GM19043 (cell line): Measurements from ENCODE around the gene RAF1.
"Not testable (repeated sequence)": the region's sequence is repeated elsewhere in the genome, so short reads cannot be mapped to it uniquely, and the experiment has no call there.

Experiments used
- ATAC-seq: cut with Tn5 transposase; IDR thresholded peaks from one replicate; pipeline ENCODE4 v1.9.1; 2021; ENCODE audit warnings: low read depth; ENCODE audit not compliant: unreplicated experiment

RAF1 gene

GRCh38 chr3:12663936-12664908, at the start of gene RAF1:
Gene RAF1 (minus strand): TSS chr3:12664117. CDS start chr3:12618721, 45,396 bp downstream.
- peak; percentile 86 for ATAC-seq

DNA sequence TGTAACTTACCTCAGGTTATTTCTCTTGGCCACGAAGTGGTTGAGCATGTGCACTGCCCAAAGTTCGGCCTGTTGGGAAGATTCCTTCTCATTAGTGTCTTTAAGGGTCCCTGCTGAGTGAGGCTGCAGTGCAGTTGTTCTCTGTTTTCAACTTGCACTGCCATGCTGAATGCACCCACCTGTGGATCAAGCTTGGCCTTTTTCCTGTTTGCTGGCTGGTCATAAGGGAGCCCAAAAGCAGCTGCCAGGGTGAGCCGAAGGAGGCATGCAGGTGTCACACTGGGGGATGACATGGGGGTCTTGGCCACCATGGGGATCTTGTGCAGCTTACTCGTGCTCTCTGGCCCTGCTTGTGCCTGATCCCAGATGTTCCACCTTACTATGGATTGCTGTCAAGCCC, 46.1 kb upstream of the RAF1 start:
- no peak for ATAC-seq

DNA sequence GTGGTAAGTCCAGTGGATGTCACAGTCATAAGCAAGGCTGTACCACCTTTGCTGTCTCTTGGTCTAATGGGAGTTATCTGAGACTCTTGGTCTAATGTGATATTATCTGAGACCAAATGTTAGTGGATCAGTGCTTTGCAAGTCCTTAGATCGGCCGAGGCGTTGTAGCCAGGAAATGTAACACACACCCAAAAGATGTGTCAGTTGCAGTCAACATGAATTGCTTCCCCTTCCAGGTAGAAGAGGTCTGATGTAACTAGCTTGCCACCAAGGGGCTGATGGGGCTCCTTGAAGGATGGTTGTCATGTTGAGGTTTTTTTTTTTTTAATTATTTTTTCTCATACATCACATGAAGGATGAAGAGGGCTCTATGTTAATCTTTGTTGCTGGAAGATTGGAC, 45.4 kb upstream of the RAF1 start:
- no peak for ATAC-seq

DNA sequence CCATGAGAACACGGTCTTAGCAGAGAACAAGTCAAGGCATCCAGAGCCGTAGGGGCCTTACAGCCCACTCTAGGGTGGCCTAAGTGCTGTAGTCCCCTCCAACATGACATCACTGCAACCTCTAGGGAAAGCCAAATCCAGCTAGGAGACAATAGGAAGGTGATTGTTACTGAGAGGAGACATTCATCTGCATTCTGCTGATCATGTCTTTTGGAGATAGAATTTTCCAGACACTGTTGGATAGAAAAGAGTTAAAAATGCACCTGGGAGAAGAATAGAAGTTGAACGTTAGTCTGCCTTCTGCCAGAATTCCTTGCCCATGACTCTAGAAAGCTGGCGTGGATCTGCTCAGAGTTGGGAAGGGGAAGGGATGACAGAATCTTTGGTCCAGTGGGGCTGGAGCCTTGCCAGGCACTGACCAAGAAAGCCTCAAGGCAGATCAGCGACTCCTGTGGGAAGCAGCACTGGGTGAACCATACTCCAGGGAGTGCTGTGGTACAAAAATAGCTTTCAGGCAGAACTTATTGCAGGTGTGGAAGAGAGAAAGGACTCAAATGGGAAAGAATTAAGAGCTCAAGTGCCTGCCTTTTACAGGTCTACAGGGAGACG, 44.8 kb upstream of the RAF1 start:
- no peak for ATAC-seq

DNA sequence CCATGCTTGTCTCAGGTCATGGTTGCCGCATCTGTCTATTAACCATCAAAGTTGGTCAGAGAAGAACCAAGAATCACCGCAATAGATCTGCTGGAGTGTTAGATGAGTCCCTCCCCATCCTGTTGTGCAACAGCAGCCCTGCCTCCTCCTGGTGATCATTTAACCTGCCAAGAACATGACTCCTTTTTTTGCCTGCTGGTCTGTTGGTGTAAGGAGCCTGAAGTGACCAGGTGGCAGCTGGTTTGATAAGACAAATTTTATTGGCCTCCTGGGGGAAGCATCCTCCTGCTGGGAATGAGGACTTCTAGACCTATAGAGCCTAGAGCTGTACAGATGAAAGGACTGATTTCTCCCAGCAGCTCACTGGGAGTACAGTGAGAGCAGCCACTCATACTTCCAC, 43.5 kb upstream of the RAF1 start:
- ATAC-seq, result no peak

GRCh38 chr3:12706504-12707253, 42.8 kb upstream of the RAF1 start:
- ATAC-seq, result peak; percentile 83

GRCh38 chr3:12705981-12706380, 42.1 kb upstream of the RAF1 start:
- ATAC-seq, result no peak

DNA sequence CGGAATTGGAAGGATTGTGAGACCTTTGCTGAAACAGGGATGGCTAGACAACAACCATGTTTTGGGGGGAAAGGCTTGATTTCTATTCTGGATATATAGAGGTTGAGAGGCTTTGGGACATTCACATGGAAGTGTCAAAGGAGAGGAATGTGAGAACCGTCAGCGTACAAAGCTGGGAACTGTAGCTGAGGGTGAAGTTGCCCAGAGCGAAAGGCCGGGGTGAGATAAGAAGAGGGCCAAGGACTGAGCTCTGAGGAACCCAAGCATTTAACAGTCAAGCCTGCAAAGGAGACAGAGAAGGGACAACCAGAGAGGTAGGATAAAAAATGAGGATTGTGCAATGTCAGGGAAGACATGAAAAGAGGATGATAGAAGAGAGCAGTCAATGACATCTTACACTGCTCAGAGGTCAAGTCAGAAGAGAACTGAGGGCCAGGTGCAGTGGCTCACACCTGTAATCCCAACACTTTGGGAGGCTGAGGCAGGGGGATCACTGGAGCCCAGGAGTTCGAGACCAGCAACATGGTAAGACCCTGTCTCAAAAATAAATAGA, 41.5 kb upstream of the RAF1 start:
- no peak for ATAC-seq

DNA sequence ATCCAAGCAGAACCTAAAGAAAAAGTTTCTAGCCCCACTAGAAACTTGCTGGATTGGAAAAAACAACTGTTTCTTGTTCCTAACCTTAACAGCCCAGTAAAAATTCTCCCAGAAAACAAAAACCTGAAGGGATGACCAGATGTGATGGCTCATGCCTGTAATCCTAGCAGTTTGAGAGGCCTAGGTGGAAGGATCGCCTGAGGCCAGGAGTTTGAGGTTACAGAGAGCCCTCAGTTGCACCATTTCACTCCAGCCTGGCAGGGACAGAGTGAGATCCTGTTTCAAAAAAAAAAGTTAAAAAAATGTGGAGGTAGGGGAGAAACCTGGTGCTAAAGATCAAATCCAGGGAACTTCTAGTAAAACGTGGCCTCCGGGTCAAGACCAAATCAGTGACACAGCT, 38.6 kb upstream of the RAF1 start:
- no peak for ATAC-seq

GRCh38 chr3:12701601-12702000, 37.7 kb upstream of the RAF1 start:
- not testable (repeated sequence) for ATAC-seq

- no peak for ATAC-seq
Measured at GRCh38 chr3:12700800-12701199, 36.9 kb upstream of the RAF1 start.

DNA sequence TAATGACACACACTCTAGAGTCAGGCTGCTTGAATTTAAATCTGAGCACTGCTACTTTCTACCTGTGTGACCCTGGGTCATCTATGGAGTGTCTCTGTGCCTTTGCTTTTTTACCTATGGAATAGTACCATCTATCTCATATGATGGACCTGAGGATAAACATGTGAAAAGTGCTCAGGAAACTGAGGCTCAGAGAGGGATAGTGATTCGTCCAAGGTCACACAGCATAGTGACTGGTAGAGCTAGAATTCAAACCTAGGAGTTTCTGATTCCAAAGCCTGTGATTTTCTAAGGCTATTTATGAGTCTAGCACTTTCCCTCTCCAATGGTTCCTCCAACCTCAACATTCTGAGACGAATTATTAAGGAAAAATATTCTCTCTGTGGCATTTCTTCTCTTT, 32.0 kb upstream of the RAF1 start:
- ATAC-seq, result no peak

GRCh38 chr3:12695112-12695511, 31.2 kb upstream of the RAF1 start:
- ATAC-seq, result no peak

DNA sequence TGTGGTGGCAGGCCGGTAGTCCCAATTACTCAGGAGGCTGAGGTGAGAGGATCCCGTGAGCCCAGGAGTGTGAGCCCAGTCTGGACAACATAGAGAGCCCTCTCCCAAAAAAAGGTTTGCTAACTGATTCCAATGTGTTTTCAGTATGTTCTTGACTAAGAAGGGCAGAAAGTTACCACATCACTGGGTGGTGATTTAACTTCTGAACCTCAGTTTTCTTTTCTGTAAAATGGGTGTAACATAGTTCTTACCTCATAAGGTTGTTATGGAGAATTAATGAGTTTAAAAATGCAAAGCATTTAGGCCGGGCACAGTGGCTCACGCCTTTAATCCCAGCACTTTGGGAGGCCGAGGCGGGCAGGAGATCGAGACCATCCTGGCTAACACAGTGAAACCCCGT, 28.5 kb upstream of the RAF1 start:
- no peak for ATAC-seq

- ATAC-seq, result no peak
Measured at GRCh38 chr3:12689997-12690711, 26.2 kb upstream of the RAF1 start.

DNA sequence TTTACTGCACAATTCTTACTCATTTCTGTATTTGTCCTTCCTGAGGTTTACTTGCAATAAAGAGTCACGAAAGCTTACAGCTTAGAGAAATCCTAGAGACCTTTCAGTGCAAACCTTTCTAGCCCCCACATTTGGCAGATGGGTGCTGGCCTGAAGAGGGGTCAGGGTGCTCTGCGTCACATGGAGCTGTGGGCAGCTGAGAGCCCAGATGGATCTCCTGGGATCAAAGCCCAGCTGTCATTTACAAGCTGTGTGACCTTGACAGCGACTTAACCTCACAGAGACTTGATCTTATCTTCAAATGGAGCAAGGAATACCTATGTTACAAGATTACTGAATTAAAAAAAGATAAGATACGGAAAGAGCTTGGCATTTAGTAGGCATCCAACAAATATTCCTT, 24.0 kb upstream of the RAF1 start:
- ATAC-seq, result no peak

GRCh38 chr3:12686096-12686495, 22.2 kb upstream of the RAF1 start:
- ATAC-seq, result no peak

DNA sequence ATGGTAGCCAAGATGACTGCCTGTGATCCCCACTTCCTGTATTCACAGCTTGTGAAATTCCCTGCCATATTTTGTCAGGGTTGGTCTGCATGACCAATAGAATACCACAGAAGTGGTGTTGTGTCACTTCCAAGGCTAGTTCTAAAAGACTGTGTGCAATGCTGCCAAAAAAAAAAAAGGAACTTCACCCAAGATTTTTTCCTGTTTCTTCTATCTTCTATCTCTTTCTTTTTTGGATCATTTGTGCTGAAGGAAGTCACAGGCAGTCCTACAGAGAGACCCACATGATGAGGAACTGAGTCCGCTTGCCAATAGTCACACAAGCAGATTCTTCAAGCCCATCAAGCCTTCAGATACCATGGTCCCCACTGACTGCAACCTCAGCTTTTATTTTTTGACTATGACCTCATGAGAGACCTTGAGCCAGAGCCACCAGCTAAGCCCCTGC, 18.1 kb upstream of the RAF1 start:
- ATAC-seq, result no peak

GRCh38 chr3:12681089-12681942, 17.4 kb upstream of the RAF1 start:
- ATAC-seq, result no peak
